MCF 10A (cell line): ENCODE measurements around the gene C1orf21. TPM values are rescaled to one million over a fixed set of nuclear protein-coding genes. Genes with fewer than 3 reads are reported as not detected.

Experiments used
- BruUV-seq: library from RNA; stranded (reverse); fragments of 400-500 nt; replicated peaks from 2 replicates; lab custom pipeline; 2021; lab: Mats Ljungman, UMichigan
- CTCF ChIA-PET: fragments of 300-600 bp; sonication (Branson Sonifier 250); formaldehyde crosslinking; extraction: SDS; loops from one replicate; lab custom pipeline; 2021; ENCODE audit warnings: antibody characterized with exemption, inconsistent platforms; lab: Yijun Ruan, JAX
- POLR2A ChIA-PET: fragments of 300-600, 350-650 bp; sonication (Branson Sonifier 250); formaldehyde crosslinking; extraction: SDS; loops from one replicate; lab custom pipeline; 2020; ENCODE audit warnings: antibody characterized with exemption, inconsistent platforms; lab: Yijun Ruan, JAX
- DNase-seq: peaks from one replicate; pipeline ENCODE4 v3.0.0-alpha.2; 2018; ENCODE audit not compliant: unreplicated experiment
- H3K27ac Mint-ChIP-seq: one replicate; pipeline ENCODE4 v1.8.0; 2022; ENCODE audit warnings: mild to moderate bottlenecking, low read depth, mixed read lengths; ENCODE audit not compliant: unreplicated experiment
- H3K27me3 Mint-ChIP-seq: one replicate; pipeline ENCODE4 v1.8.0; 2022; ENCODE audit warnings: mixed read lengths; ENCODE audit not compliant: insufficient read depth, unreplicated experiment
- H3K36me3 Mint-ChIP-seq: one replicate; pipeline ENCODE4 v1.8.0; 2022; ENCODE audit warnings: mild to moderate bottlenecking, moderate library complexity, mixed read lengths; ENCODE audit not compliant: insufficient read depth, unreplicated experiment
- H3K4me1 Mint-ChIP-seq: one replicate; pipeline ENCODE4 v1.8.0; 2022; ENCODE audit warnings: mixed read lengths; ENCODE audit not compliant: insufficient read depth, unreplicated experiment
- H3K4me3 Mint-ChIP-seq: one replicate; pipeline ENCODE4 v1.8.0; 2022; ENCODE audit warnings: mild to moderate bottlenecking, moderate library complexity, mixed read lengths; ENCODE audit not compliant: unreplicated experiment
- H3K9me3 Mint-ChIP-seq: one replicate; pipeline ENCODE4 v1.8.0; 2022; ENCODE audit warnings: mixed read lengths; ENCODE audit not compliant: unreplicated experiment
- intact Hi-C: fragments of 100-400 bp; cut with micrococcal nuclease; formaldehyde crosslinking; loops from 2 replicates; pipeline ENCODE4 v1.14.1; 2022
- total RNA-seq: library from RNA; stranded (reverse); gene quantifications from 2 replicates; pipeline ENCODE4 v1.2.3, GENCODE V29; 2022
- TF ChIP-seq, protein P1 (sequence below): fragments of 200-600 bp; IDR thresholded peaks from one replicate; pipeline ENCODE4 v1.8.0; 2022; ENCODE audit warnings: antibody characterized with exemption, mild to moderate bottlenecking; ENCODE audit not compliant: unreplicated experiment

Gene C1orf21
- total RNA-seq, 1 experiment from 2014 or later = 23.2 TPM

DNA sequence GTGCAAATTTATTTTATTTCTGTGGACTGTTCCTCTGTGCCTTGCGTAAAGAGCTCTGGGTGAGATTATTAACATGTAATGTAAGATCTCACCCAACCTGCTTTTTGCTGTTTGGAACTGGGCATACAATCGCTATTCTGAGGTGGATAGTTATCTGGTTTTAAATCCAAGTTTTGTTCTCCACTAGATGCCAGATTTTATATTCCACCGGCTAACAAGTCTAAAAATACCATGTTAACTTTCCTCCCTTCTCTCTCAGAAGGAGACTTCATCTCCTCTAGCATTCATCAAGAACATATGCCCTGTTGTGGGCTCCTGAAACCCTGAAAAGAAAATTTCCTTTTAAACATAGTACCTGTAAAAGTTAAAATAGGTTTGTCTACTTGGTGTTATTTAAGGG lies 56.4 kb downstream of the C1orf21 start:
- H3K4me3 Mint-ChIP-seq = no peak overlapping the region
- H3K27ac Mint-ChIP-seq = no peak overlapping the region
- H3K36me3 Mint-ChIP-seq = no peaks in the 10 kb centered on the region
- TF ChIP-seq, protein P1, sequence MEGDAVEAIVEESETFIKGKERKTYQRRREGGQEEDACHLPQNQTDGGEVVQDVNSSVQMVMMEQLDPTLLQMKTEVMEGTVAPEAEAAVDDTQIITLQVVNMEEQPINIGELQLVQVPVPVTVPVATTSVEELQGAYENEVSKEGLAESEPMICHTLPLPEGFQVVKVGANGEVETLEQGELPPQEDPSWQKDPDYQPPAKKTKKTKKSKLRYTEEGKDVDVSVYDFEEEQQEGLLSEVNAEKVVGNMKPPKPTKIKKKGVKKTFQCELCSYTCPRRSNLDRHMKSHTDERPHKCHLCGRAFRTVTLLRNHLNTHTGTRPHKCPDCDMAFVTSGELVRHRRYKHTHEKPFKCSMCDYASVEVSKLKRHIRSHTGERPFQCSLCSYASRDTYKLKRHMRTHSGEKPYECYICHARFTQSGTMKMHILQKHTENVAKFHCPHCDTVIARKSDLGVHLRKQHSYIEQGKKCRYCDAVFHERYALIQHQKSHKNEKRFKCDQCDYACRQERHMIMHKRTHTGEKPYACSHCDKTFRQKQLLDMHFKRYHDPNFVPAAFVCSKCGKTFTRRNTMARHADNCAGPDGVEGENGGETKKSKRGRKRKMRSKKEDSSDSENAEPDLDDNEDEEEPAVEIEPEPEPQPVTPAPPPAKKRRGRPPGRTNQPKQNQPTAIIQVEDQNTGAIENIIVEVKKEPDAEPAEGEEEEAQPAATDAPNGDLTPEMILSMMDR = no peak
- intact Hi-C loops = no loop called here
- no peaks in the 10 kb centered on the region for H3K9me3 Mint-ChIP-seq
- POLR2A ChIA-PET = interaction anchor here (0.6 kb wide), 1 partner anchor 43 kb away, joined by 3 read pairs; no protein-coding TSS in a partner anchor
- no peaks in the 10 kb centered on the region for H3K4me1 Mint-ChIP-seq
- no TSS peak for BruUV-seq
- CTCF ChIA-PET = interaction anchor here (0.7 to 0.8 kb wide), 2 partner anchors 12 to 27 kb away, joined by 3 read pairs; no protein-coding TSS in a partner anchor
- H3K27me3 Mint-ChIP-seq = no peaks in the 10 kb centered on the region
- no peak for DNase-seq

DNA sequence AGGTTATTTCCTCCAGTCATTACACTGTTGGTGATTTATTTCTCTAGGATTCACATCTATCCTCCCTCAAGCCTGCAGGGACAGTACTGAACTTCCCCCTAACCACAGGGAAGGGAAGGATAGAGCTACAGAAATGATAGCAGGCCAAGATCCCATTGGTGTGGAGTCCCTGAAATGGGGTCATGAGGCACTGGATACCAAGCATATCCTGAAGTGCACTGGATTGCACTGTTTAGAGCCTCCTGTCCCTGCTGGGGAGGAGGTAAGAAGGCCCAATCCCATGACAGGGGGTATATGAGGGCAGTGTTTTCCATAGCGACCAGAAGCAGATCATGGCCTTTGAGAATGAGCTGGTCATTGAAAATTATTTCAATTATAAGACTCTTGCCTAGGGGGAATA lies 56.8 kb downstream of the C1orf21 start:
- ChIA-PET POLR2A (interaction anchor here (0.7 kb wide), 1 partner anchor 102 kb away, joined by 3 read pairs; no protein-coding TSS in a partner anchor), CTCF (interaction anchor here (0.8 kb wide), 1 partner anchor 11 kb away, joined by 3 read pairs; no protein-coding TSS in a partner anchor)
- no peaks in the 10 kb centered on the region for H3K4me1 Mint-ChIP-seq
- H3K4me3 Mint-ChIP-seq = no peak overlapping the region
- H3K36me3 Mint-ChIP-seq = no peaks in the 10 kb centered on the region
- TF ChIP-seq, protein P1 = no peak
- no peak overlapping the region for H3K27ac Mint-ChIP-seq
- no TSS peak for BruUV-seq
- no peaks in the 10 kb centered on the region for H3K9me3 Mint-ChIP-seq
- intact Hi-C loops = no loop called here
- H3K27me3 Mint-ChIP-seq = no peaks in the 10 kb centered on the region
- DNase-seq = no peak

DNA sequence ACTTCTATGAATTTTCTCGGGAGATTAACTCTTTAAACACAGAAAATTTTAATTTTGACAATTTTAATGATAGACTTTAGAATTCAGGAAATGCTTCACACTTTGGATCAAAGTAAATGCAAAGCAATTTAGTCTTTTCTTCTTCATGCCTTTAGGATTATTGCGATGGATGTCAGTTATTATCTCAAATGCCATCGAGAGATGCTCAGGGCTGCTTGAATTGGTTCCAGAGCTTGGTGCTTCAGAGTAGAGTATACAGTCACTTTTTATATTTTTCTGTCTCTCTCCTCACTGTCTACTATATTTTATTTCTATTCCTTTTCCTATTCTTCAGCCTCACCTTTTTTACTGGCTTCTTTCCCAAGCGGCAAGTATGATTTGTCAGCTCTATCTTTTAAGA lies 59.2 kb downstream of the C1orf21 start:
- TF ChIP-seq, protein P1 = no peak
- H3K27ac Mint-ChIP-seq = no peak overlapping the region
- intact Hi-C loops = no loop called here
- H3K9me3 Mint-ChIP-seq = no peaks in the 10 kb centered on the region
- BruUV-seq = no TSS peak
- CTCF ChIA-PET = interaction anchor here (0.6 kb wide), 2 partner anchors 9 to 246 kb away, joined by 3 to 4 read pairs; no protein-coding TSS in a partner anchor
- no peaks in the 10 kb centered on the region for H3K27me3 Mint-ChIP-seq
- POLR2A ChIA-PET = no interaction called here
- H3K4me3 Mint-ChIP-seq = no peak overlapping the region
- H3K4me1 Mint-ChIP-seq = peaks cover 6% of the 10 kb centered on the region
- H3K36me3 Mint-ChIP-seq = no peaks in the 10 kb centered on the region
- no peak for DNase-seq

DNA sequence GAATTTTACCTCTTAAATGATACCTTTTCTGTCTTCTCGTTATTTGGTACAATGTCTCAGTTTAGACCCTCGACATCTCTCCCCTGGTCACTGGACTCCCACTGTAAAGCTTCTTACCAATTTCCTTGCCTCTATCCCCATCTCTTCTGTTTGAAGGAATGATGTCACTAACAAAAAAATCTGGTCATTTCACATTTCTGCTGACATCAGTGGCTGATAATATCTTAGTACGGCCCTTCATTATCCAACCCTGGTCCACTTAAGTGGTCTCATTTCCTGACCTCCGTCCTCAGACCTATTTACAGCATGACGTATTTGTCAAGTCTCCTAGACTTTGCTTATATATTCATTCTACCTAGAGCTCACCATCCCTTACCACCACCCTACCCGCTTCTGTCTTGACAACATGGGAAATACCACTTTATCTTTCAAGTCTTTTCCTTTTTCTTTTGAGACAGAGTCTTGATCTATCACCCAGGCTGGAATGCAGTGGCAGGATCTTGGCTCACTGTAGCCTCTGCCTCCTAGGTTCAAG lies 60.9 kb downstream of the C1orf21 start:
- Mint-ChIP-seq H3K27ac (no peak overlapping the region), H3K4me3 (no peak overlapping the region), H3K9me3 (no peaks in the 10 kb centered on the region), H3K36me3 (no peaks in the 10 kb centered on the region), H3K27me3 (no peaks in the 10 kb centered on the region), H3K4me1 (peaks cover 11% of the 10 kb centered on the region)
- DNase-seq = no peak
- TF ChIP-seq, protein P1 = no peak
- no TSS peak for BruUV-seq
- intact Hi-C loops = no loop called here
- POLR2A ChIA-PET = interaction anchor here (0.6 to 0.8 kb wide), 2 partner anchors 9 to 22 kb away, joined by 3 read pairs; no protein-coding TSS in a partner anchor
- CTCF ChIA-PET = interaction anchor here (0.6 to 1.1 kb wide), 3 partner anchors 12 to 217 kb away, joined by 3 to 4 read pairs (median 3); no protein-coding TSS in a partner anchor
